K562 (cell line): ENCODE results near the gene CSNK1A1L. TPM values are rescaled to one million over a fixed set of nuclear protein-coding genes. Genes with fewer than 3 reads are reported as not detected.
"Not testable (repeated sequence)": the region's sequence is repeated elsewhere in the genome, so short reads cannot be mapped to it uniquely, and the experiment has no call there.

Experiments used
- ATAC-seq: fragments of 200-7000 bp; cut with Tn5 transposase; 3 replicates; pipeline ENCODE4 v1.9.1; 2020; ENCODE audit warnings: moderate library complexity
- BruUV-seq: library from RNA; stranded (reverse); fragments of 400-500 nt; replicated peaks from 2 replicates; lab custom pipeline; 2021; lab: Mats Ljungman, UMichigan
- CTCF ChIA-PET: fragments of 300-600 bp; formaldehyde crosslinking; extraction: SDS; loops from one replicate; lab custom pipeline; 2021; ENCODE audit warnings: low intra/inter-chr PET ratio; lab: Yijun Ruan, JAX
- POLR2A ChIA-PET: fragments of 300-600, 350-650 bp; sonication (Branson Sonifier 250); formaldehyde crosslinking; extraction: SDS; loops from one replicate; lab custom pipeline; 2021; ENCODE audit warnings: antibody characterized with exemption, inconsistent platforms; lab: Yijun Ruan, JAX
- DNase-seq, 4 experiments: peaks; one replicate each; pipeline versions ENCODE4 v3.0.0 to v3.0.0-alpha.2; 2011 to 2018; ENCODE audit warnings: low spot score in 3 of 4, mixed read lengths in 3 of 4; ENCODE audit errors: extremely low read depth in 1 of 4
- FAIRE-seq: peaks from 2 replicates; lab custom pipeline; 2011; peaks lifted over from hg19 to GRCh38; lab: Jason Lieb, UNC
- H2AFZ ChIP-seq: 2 replicates; pipeline ENCODE4 v1.6.0; 2011; ENCODE audit warnings: low read depth, low read length, control low read depth, inconsistent platforms
- H3K27ac ChIP-seq: fragments of 200-600 bp; 3 replicates; pipeline ENCODE4 v1.8.0; 2011; ENCODE audit warnings: low read depth, mild to moderate bottlenecking, control low read depth, inconsistent platforms, low read length, moderate library complexity, mixed read lengths; ENCODE audit errors: extremely low read depth
- H3K27me3 ChIP-seq, 2 experiments: fragments of 300-600 bp in 1 of 2; 2 replicates in 1 of 2; 3 replicates in 1 of 2; pipeline versions ENCODE4 v1.6.0 to v1.8.0; 2011; ENCODE audit warnings: inconsistent platforms in 2 of 2, low read length in 2 of 2, mild to moderate bottlenecking in 1 of 2, mixed read lengths in 1 of 2, moderate library complexity in 1 of 2; ENCODE audit not compliant: control insufficient read depth in 2 of 2, insufficient read depth in 2 of 2
- H3K36me3 ChIP-seq: fragments of 300-600 bp; 3 replicates; pipeline ENCODE4 v1.8.0; 2011; ENCODE audit warnings: mild to moderate bottlenecking, low read length, inconsistent platforms; ENCODE audit not compliant: control insufficient read depth, insufficient read depth
- H3K4me1 ChIP-seq, 2 experiments: fragments of 200-600 bp in 1 of 2; replicated peaks in 1 of 2; 2 replicates in 1 of 2; 3 replicates in 1 of 2; pipeline versions ENCODE4 v1.5.1 to v1.8.0; 2011; ENCODE audit warnings: inconsistent platforms in 2 of 2, low read length in 2 of 2, mild to moderate bottlenecking in 1 of 2, mixed read lengths in 1 of 2, moderate library complexity in 1 of 2; ENCODE audit not compliant: control insufficient read depth in 2 of 2, insufficient read depth in 2 of 2
- H3K4me2 ChIP-seq: 2 replicates; pipeline ENCODE4 v1.6.1; 2011; ENCODE audit warnings: low read length, control low read depth, inconsistent platforms, mixed read lengths; ENCODE audit not compliant: insufficient read depth
- H3K4me3 ChIP-seq: fragments of 200-600 bp; sonication (generic), shearing (Covaris generic); 2 replicates; pipeline ENCODE4 v1.5.1; 2016; ENCODE audit warnings: control low read depth, inconsistent platforms
- H3K79me2 ChIP-seq: fragments of 200-600 bp; 3 replicates; pipeline ENCODE4 v1.8.0; 2011; ENCODE audit warnings: low read length, inconsistent platforms; ENCODE audit not compliant: control insufficient read depth, insufficient read depth
- H3K9ac ChIP-seq, 2 experiments: 2 replicates each; pipeline versions ENCODE4 v1.6.0 to v1.6.1; 2011; ENCODE audit warnings: low read depth in 2 of 2, low read length in 2 of 2, control low read depth in 1 of 2, inconsistent platforms in 1 of 2, mild to moderate bottlenecking in 1 of 2, mixed read lengths in 1 of 2; ENCODE audit not compliant: insufficient read depth in 1 of 2
- H3K9me1 ChIP-seq: one replicate; pipeline ENCODE4 v1.6.0; 2011; ENCODE audit warnings: inconsistent platforms, mild to moderate bottlenecking, low read length, moderate library complexity; ENCODE audit not compliant: control insufficient read depth, insufficient read depth
- H3K9me3 ChIP-seq: replicated peaks from 2 replicates; pipeline ENCODE4 v1.5.1; 2011; ENCODE audit warnings: low read depth, low read length, inconsistent platforms; ENCODE audit not compliant: control insufficient read depth, insufficient read depth
- H4K20me1 ChIP-seq: replicated peaks from 2 replicates; pipeline ENCODE4 v1.6.1; 2011; ENCODE audit warnings: low read length, inconsistent platforms, mixed read lengths; ENCODE audit not compliant: control insufficient read depth, insufficient read depth
- BCLAF1 ChIP-seq, 2 experiments: fragments of 450-650 bp in 1 of 2; IDR thresholded peaks; 2 replicates each; pipeline ENCODE4 v1.6.1; 2011 to 2017; ENCODE audit warnings: low read depth in 2 of 2, antibody characterized with exemption in 1 of 2, borderline replicate concordance in 1 of 2, low read length in 1 of 2, mild to moderate bottlenecking in 1 of 2, mixed read lengths in 1 of 2; ENCODE audit not compliant: control insufficient read depth in 1 of 2
- GABPB1 ChIP-seq: sonication (generic); formaldehyde crosslinking; IDR thresholded peaks from 2 replicates; pipeline ENCODE4 v1.8.0; 2022; ENCODE audit warnings: mild to moderate bottlenecking, missing genetic modification reagents
- KDM1A ChIP-seq, 2 experiments: fragments of 450-650 bp; IDR thresholded peaks; 2 replicates each; pipeline ENCODE4 v1.6.1; 2016; ENCODE audit warnings: mild to moderate bottlenecking in 2 of 2
- NCOA6 ChIP-seq: fragments of 450-650 bp; IDR thresholded peaks from 2 replicates; pipeline ENCODE4 v1.6.1; 2017; ENCODE audit warnings: mild to moderate bottlenecking
- POLR2A ChIP-seq: fragments of 450-650 bp; conservative IDR thresholded peaks from 2 replicates; pipeline ENCODE4 v1.6.1; 2016
- TAF7 ChIP-seq: fragments of 450-650 bp; IDR thresholded peaks from 2 replicates; pipeline ENCODE4 v1.6.1; 2016; ENCODE audit warnings: missing genetic modification characterization, missing compliant biosample characterization
- WGBS: fragments of 100-300 bp; shearing (Covaris generic); methylation state at CpG from one replicate; pipeline ENCODE4 v1.1.6; 2016; ENCODE audit warnings: low coverage, mixed read lengths; ENCODE audit not compliant: insufficient coverage; ENCODE audit errors: missing lambda C conversion rate; 5-methylcytosine and 5-hydroxymethylcytosine counted together
- in situ Hi-C: fragments of 300-500 bp; cut with MboI; formaldehyde crosslinking; loops from 4 replicates; pipeline ENCODE4 v1.15.0; 2018; ENCODE audit warnings: inconsistent platforms, mixed read lengths
- intact Hi-C: fragments of 100-400 bp; cut with micrococcal nuclease; formaldehyde crosslinking; loops from 2 replicates; pipeline ENCODE4 v1.14.2; 2022
- polyA plus RNA-seq, 8 experiments: library from polyadenylated mRNA; depleted of rRNA in 4 of 8; stranded (reverse) in 5 of 8; unstranded in 3 of 8; fragments of >200 nt; fragmentation: Nextera tagmentation in 2 of 8; fragmentation: Illumina TruSeq in 1 of 8; extraction: Ambion mirVana in 2 of 8; extraction: Trizol in 1 of 8; gene quantifications; 2 replicates each; pipeline versions ENCODE4 v1.2.1 to v1.2.3, GENCODE V29; 2011 to 2014; ENCODE audit warnings: inconsistent platforms in 1 of 8, missing spikeins in 1 of 8
- total RNA-seq, 7 experiments: library from RNA; depleted of rRNA in 6 of 7; stranded (reverse); fragments of >200 nt in 6 of 7; fragmentation: Illumina TruSeq in 2 of 7; extraction: Trizol in 2 of 7; gene quantifications; 2 replicates each; pipeline versions ENCODE4 v1.2.1 to v1.2.3, GENCODE V29; 2011 to 2021; ENCODE audit warnings: low replicate concordance in 1 of 7

CSNK1A1L gene
- total and polyA plus RNA-seq, 9 of the 15 experiments (the other 6 are each of a cell fraction or from before 2014, with no cell fraction given) = not detected

GRCh38 chr13:37058910-37059847 is 46.3 kb downstream of the CSNK1A1L start, which contains the start of gene SUPT20H (continued):
- peak; percentile 91 for TF ChIP-seq NCOA6
- TF ChIP-seq BCLAF1 (IDR thresholded peaks at IDR 0.05; ENCODE audit: borderline replicate concordance in 1 of 2, control insufficient read depth in 1 of 2, low read depth in 2 of 2, low read length in 1 of 2) = no peak
- no peak for TF ChIP-seq TAF7 (tag)
- peak; percentile 88 for TF ChIP-seq GABPB1 (CRISPR knock-in tag)
- TF ChIP-seq POLR2A = peak; percentile 81

GRCh38 chr13:37056228-37056627 is 49.2 kb downstream of the CSNK1A1L start:
- H3K9ac ChIP-seq, H3K9me3 ChIP-seq, DNase-seq, BruUV-seq, H3K27me3 ChIP-seq, H3K36me3 ChIP-seq, FAIRE-seq, H4K20me1 ChIP-seq, H3K4me1 ChIP-seq, H3K27ac ChIP-seq, H2AFZ ChIP-seq, H3K4me2 ChIP-seq, H3K9me1 ChIP-seq, ATAC-seq, in situ Hi-C loops, CTCF ChIA-PET, H3K4me3 ChIP-seq: not testable (repeated sequence)
- 0 out of 4 replicates have a peak, but pooled peaks of 1 of the 2 experiments have one; percentile 17 for TF ChIP-seq KDM1A (IDR thresholded peaks at IDR 0.05)
- no CpG with 5 or more reads among the region's 2 CpGs for WGBS
- intact Hi-C loops = loop anchor here (5.0 kb wide), 1 partner anchor 54 kb away; the partner anchor contains the start of gene EXOSC8
- H3K79me2 ChIP-seq = peaks cover 49% of the 10 kb centered on the region
- POLR2A ChIA-PET = interaction anchor here (0.6 kb wide), 1 partner anchor 9 kb away, joined by 3 read pairs; no protein-coding TSS in a partner anchor

Other genes with a start within 250 kb of the CSNK1A1L start
- gene SMAD9, start 185.4 kb downstream of the CSNK1A1L start, total RNA-seq (2014; rRNA removed) = not detected in 2 replicates
- gene SMAD9, start 185.4 kb downstream of the CSNK1A1L start, total RNA-seq (2014; rRNA removed; fragmentation: Illumina TruSeq; extraction: Trizol) = not detected in 2 replicates
- gene SMAD9, start 185.4 kb downstream of the CSNK1A1L start, total RNA-seq (2015; rRNA removed; fragmentation: Illumina TruSeq; extraction: Trizol) = not detected in 2 replicates
- gene SMAD9, start 185.4 kb downstream of the CSNK1A1L start, total RNA-seq (2021) = 0.02 TPM in 1 of 2 replicates, not detected in the other
- gene SMAD9, start 185.4 kb downstream of the CSNK1A1L start, polyA plus RNA-seq (2011; rRNA removed) = 0.03 and 0.05 TPM in 2 replicates
- gene SMAD9, start 185.4 kb downstream of the CSNK1A1L start, polyA plus RNA-seq (2014; fragmentation: Illumina TruSeq; extraction: Trizol) = 0.03 TPM in 1 of 2 replicates, not detected in the other
- under 1 TPM; 0.06 to 0.08 TPM for gene SMAD9, start 185.4 kb downstream of the CSNK1A1L start, polyA plus RNA-seq (2014; fragmentation: Nextera tagmentation; extraction: Ambion mirVana)
- gene SMAD9, start 185.4 kb downstream of the CSNK1A1L start, polyA plus RNA-seq (2014; rRNA removed) = not detected in 2 replicates
- 36.6 and 41.8 TPM in 2 replicates for gene ALG5, start 106.3 kb downstream of the CSNK1A1L start, total RNA-seq (2014; rRNA removed)
- 52.7 and 59.5 TPM in 2 replicates for gene ALG5, start 106.3 kb downstream of the CSNK1A1L start, total RNA-seq (2014; rRNA removed; fragmentation: Illumina TruSeq; extraction: Trizol)
- 45.2 and 47.3 TPM in 2 replicates for gene ALG5, start 106.3 kb downstream of the CSNK1A1L start, total RNA-seq (2015; rRNA removed; fragmentation: Illumina TruSeq; extraction: Trizol)
- gene ALG5, start 106.3 kb downstream of the CSNK1A1L start, total RNA-seq (2021) = 31.3 and 33.6 TPM in 2 replicates
- gene ALG5, start 106.3 kb downstream of the CSNK1A1L start, polyA plus RNA-seq (2011; rRNA removed) = 39.8 and 58.9 TPM in 2 replicates
- gene ALG5, start 106.3 kb downstream of the CSNK1A1L start, polyA plus RNA-seq (2014; fragmentation: Illumina TruSeq; extraction: Trizol) = 43.3 and 46.7 TPM in 2 replicates
- gene ALG5, start 106.3 kb downstream of the CSNK1A1L start, polyA plus RNA-seq (2014; fragmentation: Nextera tagmentation; extraction: Ambion mirVana) = 10 to 100 TPM; 76.7 to 80.5 TPM
- gene ALG5, start 106.3 kb downstream of the CSNK1A1L start, polyA plus RNA-seq (2014; rRNA removed) = 44.5 and 48.2 TPM in 2 replicates
- 67.4 and 81.1 TPM in 2 replicates for gene EXOSC8, start 104.9 kb downstream of the CSNK1A1L start, total RNA-seq (2014; rRNA removed)
- gene EXOSC8, start 104.9 kb downstream of the CSNK1A1L start, total RNA-seq (2014; rRNA removed; fragmentation: Illumina TruSeq; extraction: Trizol) = 104 and 116 TPM in 2 replicates
- gene EXOSC8, start 104.9 kb downstream of the CSNK1A1L start, total RNA-seq (2015; rRNA removed; fragmentation: Illumina TruSeq; extraction: Trizol) = 86.4 and 87.4 TPM in 2 replicates
- 75.3 and 75.5 TPM in 2 replicates for gene EXOSC8, start 104.9 kb downstream of the CSNK1A1L start, total RNA-seq (2021)
- 104 and 116 TPM in 2 replicates for gene EXOSC8, start 104.9 kb downstream of the CSNK1A1L start, polyA plus RNA-seq (2011; rRNA removed)
- gene EXOSC8, start 104.9 kb downstream of the CSNK1A1L start, polyA plus RNA-seq (2014; fragmentation: Illumina TruSeq; extraction: Trizol) = 133 and 137 TPM in 2 replicates
- gene EXOSC8, start 104.9 kb downstream of the CSNK1A1L start, polyA plus RNA-seq (2014; fragmentation: Nextera tagmentation; extraction: Ambion mirVana) = 100 to 1,000 TPM; 564 to 571 TPM
- gene EXOSC8, start 104.9 kb downstream of the CSNK1A1L start, polyA plus RNA-seq (2014; rRNA removed) = 110 and 139 TPM in 2 replicates
- gene SUPT20H, start 46.0 kb downstream of the CSNK1A1L start, total RNA-seq (2014; rRNA removed) = 16.7 and 21.6 TPM in 2 replicates
- 38.2 and 38.4 TPM in 2 replicates for gene SUPT20H, start 46.0 kb downstream of the CSNK1A1L start, total RNA-seq (2014; rRNA removed; fragmentation: Illumina TruSeq; extraction: Trizol)
- gene SUPT20H, start 46.0 kb downstream of the CSNK1A1L start, total RNA-seq (2015; rRNA removed; fragmentation: Illumina TruSeq; extraction: Trizol) = 39.0 and 45.2 TPM in 2 replicates
- gene SUPT20H, start 46.0 kb downstream of the CSNK1A1L start, total RNA-seq (2021) = 29.2 and 31.8 TPM in 2 replicates
- gene SUPT20H, start 46.0 kb downstream of the CSNK1A1L start, polyA plus RNA-seq (2011; rRNA removed) = 58.4 and 64.7 TPM in 2 replicates
- gene SUPT20H, start 46.0 kb downstream of the CSNK1A1L start, polyA plus RNA-seq (2014; fragmentation: Illumina TruSeq; extraction: Trizol) = 53.1 and 71.8 TPM in 2 replicates
- gene SUPT20H, start 46.0 kb downstream of the CSNK1A1L start, polyA plus RNA-seq (2014; fragmentation: Nextera tagmentation; extraction: Ambion mirVana) = 10 to 100 TPM; 11.4 to 14.8 TPM
- gene SUPT20H, start 46.0 kb downstream of the CSNK1A1L start, polyA plus RNA-seq (2014; rRNA removed) = 31.7 and 33.4 TPM in 2 replicates